Non-pigmented ciliary epithelial cell (primary cell): ENCODE results near the gene CTSW.

ENCODE experiments used
- DNase-seq: peaks from one replicate; pipeline ENCODE4 v3.0.0-alpha.2; 2010; ENCODE audit warnings: low read depth

Gene CTSW

DNA sequence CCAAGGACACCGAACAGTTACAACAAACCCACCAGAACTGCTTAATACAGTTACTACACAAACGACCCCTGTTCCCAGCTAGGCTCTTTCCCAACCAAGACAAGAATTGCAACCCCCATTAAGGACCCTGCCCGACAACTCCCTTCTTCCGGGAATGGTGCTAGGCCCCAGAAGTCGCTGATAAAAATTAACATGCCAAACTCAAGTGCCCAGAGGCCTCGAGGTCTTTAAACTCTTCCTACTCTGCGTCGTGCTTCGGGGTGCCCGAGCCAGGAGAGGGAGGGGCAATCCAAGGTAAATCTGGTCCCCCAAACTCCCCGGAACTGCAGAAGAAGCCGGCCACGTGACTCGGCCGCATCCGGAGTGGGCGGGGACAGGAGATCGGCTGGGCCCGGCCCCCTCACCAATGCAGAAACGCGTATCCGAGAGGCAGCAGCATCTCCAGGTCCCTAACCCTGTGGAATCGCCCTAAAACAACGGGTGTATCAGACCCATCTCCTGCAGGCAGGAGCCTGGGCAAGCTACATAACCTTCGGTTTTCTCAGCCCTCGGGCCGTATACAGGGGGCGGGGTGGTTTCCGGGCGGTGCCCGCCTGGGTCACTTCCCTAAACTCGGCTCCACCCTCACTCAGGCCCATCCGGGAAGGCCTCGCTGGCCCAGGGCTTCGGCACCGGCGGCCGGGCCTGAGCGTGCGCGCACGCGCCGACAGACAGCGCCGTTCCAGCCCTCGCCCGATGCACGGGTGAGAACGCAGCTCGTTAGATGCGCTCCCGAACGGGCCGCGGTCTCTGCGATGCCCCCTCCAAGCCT lies 22.7 kb upstream of the CTSW start:
- no peak for DNase-seq

- no peak for DNase-seq
These were observed 22.2 kb upstream of the CTSW start for GRCh38 chr11:65857500-65857852.

- peak; percentile 82 for DNase-seq
These were observed 21.6 kb upstream of the CTSW start, which contains the start of gene CFL1 for GRCh38 chr11:65857853-65858680. Gene CFL1, minus strand, starts transcription at chr11:65858180. Its CDS starts 81 bp downstream, at chr11:65858099.

GRCh38 chr11:65858681-65859087 lies 21.0 kb upstream of the CTSW start:
- no peak for DNase-seq

- peak; percentile 88 for DNase-seq
These were observed 20.4 kb upstream of the CTSW start for GRCh38 chr11:65859095-65859811.

DNA sequence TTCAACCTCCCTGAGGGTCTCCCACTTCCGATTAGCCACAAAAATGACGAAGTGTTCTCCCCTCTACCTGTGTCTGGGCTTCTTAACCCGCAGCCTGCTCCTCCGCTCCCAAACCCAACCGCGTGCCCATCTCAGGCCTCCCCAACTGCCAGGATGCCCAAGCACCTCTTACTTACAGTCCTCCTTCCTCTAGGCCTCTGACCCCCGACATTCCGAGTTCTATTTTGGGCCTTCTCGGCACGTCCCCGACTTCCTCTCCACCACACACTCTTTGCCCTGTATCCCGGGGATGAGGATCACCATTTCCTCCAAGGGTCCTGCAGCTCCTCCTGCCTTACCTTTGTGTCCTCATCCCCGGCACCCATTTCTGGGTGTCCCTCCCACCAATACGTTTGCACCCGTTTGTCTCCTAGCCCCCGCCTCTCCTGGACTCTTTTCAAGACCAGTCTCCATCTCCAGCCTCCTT lies 19.8 kb upstream of the CTSW start:
- no peak for DNase-seq

GRCh38 chr11:65860278-65861164 lies 19.1 kb upstream of the CTSW start, which contains the start of gene MUS81:
Gene MUS81, plus strand, starts transcription at chr11:65860433. Its CDS starts 321 bp downstream, at chr11:65860754.
- DNase-seq: peak; percentile 92

GRCh38 chr11:65861165-65861505 lies 18.5 kb upstream of the CTSW start:
- no peak for DNase-seq

DNA sequence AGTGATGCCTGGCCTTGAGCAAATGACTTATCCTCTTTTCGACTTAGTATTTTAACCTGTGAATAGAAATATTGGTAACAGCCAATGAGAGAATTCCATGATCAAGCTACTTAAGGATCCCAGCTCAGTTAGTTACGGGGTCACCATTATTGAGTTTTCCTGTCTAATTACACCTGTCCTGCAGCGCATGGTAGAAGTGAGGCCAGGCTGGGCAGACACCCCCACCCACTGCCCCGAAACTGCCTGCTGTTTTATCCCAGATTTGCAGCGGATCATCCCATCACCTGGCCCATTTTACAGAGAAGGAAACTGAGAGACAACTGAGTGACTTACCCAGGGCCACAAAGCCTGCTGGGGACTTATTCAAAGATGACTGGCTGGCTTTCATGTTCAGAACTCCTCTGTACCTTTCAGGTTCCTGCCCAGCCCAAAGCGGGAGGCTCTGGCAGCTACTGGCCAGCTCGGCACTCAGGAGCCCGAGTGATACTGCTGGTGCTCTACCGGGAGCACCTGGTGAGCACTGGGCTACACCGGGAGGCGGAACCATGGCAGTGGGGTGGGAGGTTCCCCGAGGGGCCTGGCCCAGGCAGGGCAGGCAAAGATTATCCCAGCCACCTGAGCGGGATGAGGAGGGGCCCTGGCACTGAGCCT lies 18.0 kb upstream of the CTSW start:
- no peak for DNase-seq

GRCh38 chr11:65862191-65862735 lies 17.4 kb upstream of the CTSW start:
- DNase-seq: no peak

DNA sequence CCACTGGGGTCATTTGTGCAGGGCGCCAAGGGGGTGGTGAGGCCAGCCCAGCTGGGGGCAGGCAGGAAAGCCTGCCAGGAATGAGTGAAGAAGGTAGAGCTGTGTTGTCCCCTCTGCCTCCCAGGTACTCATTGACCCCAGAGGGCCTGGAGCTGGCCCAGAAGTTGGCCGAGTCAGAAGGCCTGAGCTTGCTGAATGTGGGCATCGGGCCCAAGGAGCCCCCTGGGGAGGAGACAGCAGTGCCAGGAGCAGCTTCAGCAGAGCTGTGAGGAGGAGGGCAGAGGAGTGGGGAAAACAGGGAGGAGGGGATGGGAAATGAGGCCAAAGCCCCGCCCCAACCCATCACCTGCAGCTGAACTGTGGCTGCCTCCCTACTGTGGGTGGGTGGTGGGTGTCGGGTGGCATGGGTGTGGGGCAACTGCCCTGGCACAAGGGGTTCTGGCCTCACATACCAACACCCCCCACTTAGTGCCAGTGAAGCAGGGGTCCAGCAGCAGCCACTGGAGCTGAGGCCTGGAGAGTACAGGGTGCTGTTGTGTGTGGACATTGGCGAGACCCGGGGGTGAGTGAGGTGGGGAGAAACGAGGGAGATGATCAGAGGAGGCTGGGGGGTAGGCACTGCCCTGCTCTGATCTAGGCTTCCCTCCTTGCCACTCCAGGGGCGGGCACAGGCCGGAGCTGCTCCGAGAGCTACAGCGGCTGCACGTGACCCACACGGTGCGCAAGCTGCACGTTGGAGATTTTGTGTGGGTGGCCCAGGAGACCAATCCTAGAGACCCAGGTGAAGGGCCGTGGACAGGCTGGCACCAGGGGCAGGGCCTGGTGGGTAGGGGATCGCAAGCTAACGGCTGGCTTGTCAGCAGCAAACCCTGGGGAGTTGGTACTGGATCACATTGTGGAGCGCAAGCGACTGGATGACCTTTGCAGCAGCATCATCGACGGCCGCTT lies 16.4 kb upstream of the CTSW start:
- no peak for DNase-seq

DNA sequence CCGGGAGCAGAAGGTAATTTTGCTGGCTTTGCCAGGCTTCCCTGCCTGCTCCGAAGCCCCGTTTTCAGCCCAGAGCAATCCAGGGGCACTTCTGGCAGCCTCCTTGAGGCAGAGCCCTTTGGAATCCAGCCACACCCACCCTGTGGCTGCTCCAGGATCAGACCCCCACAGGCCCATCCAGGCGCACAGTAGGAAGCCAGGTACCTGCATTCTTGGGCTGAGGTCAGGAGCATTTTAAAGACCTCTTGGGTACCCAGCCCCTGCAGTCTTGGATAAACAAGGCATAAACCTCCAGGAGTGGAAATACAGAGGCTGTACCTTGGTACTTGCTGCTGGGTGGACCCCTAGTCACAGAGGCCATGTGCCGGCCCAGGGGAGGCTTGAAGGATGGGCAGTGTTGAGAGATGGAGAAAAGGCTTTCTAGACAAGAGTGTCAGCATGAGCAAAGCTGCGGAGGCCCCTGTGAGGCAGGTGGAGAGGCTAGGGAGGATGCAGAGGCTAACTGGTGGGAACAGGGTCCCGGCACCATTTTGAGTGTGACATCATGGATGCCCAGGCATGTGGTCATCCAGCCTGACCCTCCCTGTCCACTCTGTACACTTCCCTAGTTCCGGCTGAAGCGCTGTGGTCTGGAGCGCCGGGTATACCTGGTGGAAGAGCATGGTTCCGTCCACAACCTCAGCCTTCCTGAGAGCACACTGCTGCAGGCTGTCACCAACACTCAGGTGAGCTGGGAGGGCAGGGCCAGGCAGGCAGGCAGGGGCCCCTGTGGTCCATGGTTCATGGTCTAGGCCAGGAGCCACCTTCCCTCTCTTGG lies 15.5 kb upstream of the CTSW start:
- DNase-seq: no peak

GRCh38 chr11:65864706-65865471 lies 14.7 kb upstream of the CTSW start:
- no peak for DNase-seq

DNA sequence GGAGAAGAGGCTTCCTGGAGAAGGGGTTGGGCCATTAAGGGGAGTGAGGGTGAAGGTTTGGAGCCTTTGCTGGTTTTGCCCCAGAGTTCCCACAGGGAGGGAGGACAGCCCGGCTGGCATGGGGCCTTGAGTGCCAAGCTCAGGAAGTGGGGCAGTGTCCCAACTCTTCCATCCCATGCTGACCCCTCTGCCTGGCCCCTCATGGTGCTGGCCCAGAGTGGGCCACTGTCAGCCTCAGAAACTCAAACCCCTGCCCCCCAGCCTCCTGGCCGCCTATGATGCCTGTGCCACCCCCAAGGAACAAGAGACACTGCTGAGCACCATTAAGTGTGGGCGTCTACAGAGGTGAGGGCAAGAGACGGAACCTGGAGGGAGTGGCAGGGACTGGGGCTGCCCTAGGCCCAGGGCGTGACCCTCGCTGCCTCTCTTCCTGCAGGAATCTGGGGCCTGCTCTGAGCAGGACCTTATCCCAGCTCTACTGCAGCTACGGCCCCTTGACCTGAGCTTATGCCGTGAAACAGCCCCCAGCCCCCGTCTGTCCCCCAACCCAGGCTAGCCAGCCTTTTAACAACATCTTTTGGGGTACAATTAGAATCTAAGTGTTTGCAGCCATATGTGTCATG lies 14.0 kb upstream of the CTSW start:
- DNase-seq: no peak

GRCh38 chr11:65866509-65867283 lies 12.9 kb upstream of the CTSW start:
- DNase-seq: no peak

DNA sequence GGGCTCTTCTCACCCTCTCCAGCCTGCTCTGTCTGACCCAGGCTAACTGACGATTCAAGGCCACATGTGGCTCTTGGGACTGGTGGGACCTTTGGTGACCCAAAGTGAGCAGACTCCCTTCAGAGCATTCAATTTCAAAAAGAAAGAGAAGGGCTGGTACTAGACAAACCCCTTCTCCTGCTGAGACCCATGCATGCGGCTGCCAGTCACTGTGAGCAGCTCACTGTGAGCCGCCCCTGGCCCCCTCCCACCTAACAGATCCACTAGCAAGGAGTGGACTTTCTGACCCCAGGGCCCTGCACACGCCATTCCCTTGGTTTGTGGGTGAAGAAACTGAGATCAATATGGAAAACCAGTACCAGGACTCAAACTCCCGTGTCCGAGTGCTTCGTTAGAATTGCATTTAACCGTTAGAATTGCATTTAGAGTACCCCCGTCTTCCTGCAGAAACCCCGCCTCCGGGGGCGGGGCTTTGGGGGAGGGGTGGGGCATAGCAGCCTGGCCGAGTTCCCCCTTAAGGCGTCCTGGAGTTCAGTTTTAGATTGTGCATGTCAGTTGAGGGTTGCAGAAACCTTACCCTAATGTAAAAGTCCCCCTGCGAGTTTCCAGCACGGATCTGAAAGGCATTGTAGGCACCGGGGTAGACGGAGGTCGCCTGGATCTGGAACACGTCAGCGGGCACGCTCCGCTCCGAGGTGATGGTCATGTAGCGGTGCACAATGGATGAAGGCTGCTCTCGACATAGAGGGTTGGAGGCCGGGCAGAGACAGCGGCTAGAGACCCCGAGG lies 12.2 kb upstream of the CTSW start:
- DNase-seq: no peak
